GM23338 (cell line): ENCODE data around the gene TBCD.

Experiments
- CREB1 ChIP-seq: fragments of 250-450 bp; sonication (Bioruptor Pico); IDR thresholded peaks from 2 replicates; pipeline ENCODE4 v1.5.0; 2020; ENCODE audit warnings: low read depth, mild to moderate bottlenecking, moderate library complexity
- CTCF ChIP-seq, 2 experiments: fragments of 200-600 bp in 1 of 2; sonication (generic) in 1 of 2; conservative IDR thresholded peaks; 2 replicates each; pipeline versions ENCODE4 v1.5.1 to v1.6.1; 2016 to 2017; ENCODE audit warnings: antibody characterized with exemption in 2 of 2, low read depth in 2 of 2, mild to moderate bottlenecking in 2 of 2, moderate library complexity in 1 of 2
- ETS1 ChIP-seq: IDR thresholded peaks from 2 replicates; pipeline ENCODE4 v1.6.1; 2016; ENCODE audit warnings: antibody characterized with exemption
- EZH2 ChIP-seq: fragments of 200-600 bp; sonication (generic); IDR thresholded peaks from one replicate; pipeline ENCODE4 v1.8.0; 2017; ENCODE audit warnings: antibody characterized with exemption, mild to moderate bottlenecking, low read depth; ENCODE audit not compliant: unreplicated experiment
- EZH2phosphoT487 ChIP-seq: fragments of 200-600 bp; sonication (generic); IDR thresholded peaks from one replicate; pipeline ENCODE4 v1.8.1; 2018; ENCODE audit warnings: antibody characterized with exemption; ENCODE audit not compliant: unreplicated experiment
- JUNB ChIP-seq: IDR thresholded peaks from one replicate; pipeline ENCODE4 v1.6.1; 2016; ENCODE audit warnings: antibody characterized with exemption; ENCODE audit not compliant: unreplicated experiment
- NANOG ChIP-seq: IDR thresholded peaks from 2 replicates; pipeline ENCODE4 v1.6.1; 2016; ENCODE audit warnings: antibody characterized with exemption, borderline replicate concordance
- POLR2AphosphoS5 ChIP-seq: IDR thresholded peaks from 2 replicates; pipeline ENCODE4 v1.6.1; 2016; ENCODE audit warnings: antibody characterized with exemption, low read depth
- ZNF114 ChIP-seq: fragments of 250-450 bp; sonication (Bioruptor Pico); IDR thresholded peaks from 2 replicates; pipeline ENCODE4 v1.5.0; 2020; ENCODE audit warnings: mild to moderate bottlenecking, moderate library complexity
- ZNF462 ChIP-seq: fragments of 250-450 bp; sonication (Bioruptor Pico); IDR thresholded peaks from 2 replicates; pipeline ENCODE4 v1.5.0; 2020; ENCODE audit warnings: mild to moderate bottlenecking, moderate library complexity
- TF ChIP-seq, protein P1 (sequence below): IDR thresholded peaks from one replicate; pipeline ENCODE4 v1.6.1; 2018; ENCODE audit warnings: antibody characterized with exemption; ENCODE audit not compliant: unreplicated experiment

GRCh38 chr17:82929011-82929622, 177.3 kb downstream of the TBCD start:
- TF ChIP-seq CTCF (conservative IDR thresholded peaks at IDR 0.05; ENCODE audit: low read depth in 2 of 2) (no peak), EZH2 (no peak), POLR2AphosphoS5 (no peak), EZH2phosphoT487 (no peak), NANOG (no peak), ZNF462 (no peak), CREB1 (no peak), JUNB (no peak), ZNF114 (no peak), ETS1 (no peak)
- TF ChIP-seq, protein P1, sequence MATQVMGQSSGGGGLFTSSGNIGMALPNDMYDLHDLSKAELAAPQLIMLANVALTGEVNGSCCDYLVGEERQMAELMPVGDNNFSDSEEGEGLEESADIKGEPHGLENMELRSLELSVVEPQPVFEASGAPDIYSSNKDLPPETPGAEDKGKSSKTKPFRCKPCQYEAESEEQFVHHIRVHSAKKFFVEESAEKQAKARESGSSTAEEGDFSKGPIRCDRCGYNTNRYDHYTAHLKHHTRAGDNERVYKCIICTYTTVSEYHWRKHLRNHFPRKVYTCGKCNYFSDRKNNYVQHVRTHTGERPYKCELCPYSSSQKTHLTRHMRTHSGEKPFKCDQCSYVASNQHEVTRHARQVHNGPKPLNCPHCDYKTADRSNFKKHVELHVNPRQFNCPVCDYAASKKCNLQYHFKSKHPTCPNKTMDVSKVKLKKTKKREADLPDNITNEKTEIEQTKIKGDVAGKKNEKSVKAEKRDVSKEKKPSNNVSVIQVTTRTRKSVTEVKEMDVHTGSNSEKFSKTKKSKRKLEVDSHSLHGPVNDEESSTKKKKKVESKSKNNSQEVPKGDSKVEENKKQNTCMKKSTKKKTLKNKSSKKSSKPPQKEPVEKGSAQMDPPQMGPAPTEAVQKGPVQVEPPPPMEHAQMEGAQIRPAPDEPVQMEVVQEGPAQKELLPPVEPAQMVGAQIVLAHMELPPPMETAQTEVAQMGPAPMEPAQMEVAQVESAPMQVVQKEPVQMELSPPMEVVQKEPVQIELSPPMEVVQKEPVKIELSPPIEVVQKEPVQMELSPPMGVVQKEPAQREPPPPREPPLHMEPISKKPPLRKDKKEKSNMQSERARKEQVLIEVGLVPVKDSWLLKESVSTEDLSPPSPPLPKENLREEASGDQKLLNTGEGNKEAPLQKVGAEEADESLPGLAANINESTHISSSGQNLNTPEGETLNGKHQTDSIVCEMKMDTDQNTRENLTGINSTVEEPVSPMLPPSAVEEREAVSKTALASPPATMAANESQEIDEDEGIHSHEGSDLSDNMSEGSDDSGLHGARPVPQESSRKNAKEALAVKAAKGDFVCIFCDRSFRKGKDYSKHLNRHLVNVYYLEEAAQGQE, result no peak
